Neural progenitor cell (in vitro differentiated cells): ENCODE results near the gene MEIOSIN. TPM values are rescaled to one million over a fixed set of nuclear protein-coding genes. Genes with fewer than 3 reads are reported as not detected.
A peak's percentile ranks its signal among the peaks of the same experiment; 100 is the strongest.

Source experiments
- DNase-seq: peaks from one replicate; pipeline ENCODE4 v3.0.0-alpha.2; 2016; ENCODE audit warnings: low spot score
- H2AFZ ChIP-seq: fragments of 200-600 bp; sonication (generic); replicated peaks from 2 replicates; pipeline ENCODE4 v1.6.1; 2016; ENCODE audit warnings: antibody characterized with exemption
- H3F3A ChIP-seq: fragments of 200-600 bp; sonication (generic); 2 replicates; pipeline ENCODE4 v1.6.1; 2016; ENCODE audit warnings: antibody characterized with exemption, low read depth
- H3K27ac ChIP-seq: fragments of 200-600 bp; sonication (generic); 2 replicates; pipeline ENCODE4 v1.5.1; 2016; ENCODE audit warnings: mild to moderate bottlenecking
- H3K27me3 ChIP-seq: fragments of 200-600 bp; sonication (generic); 2 replicates; pipeline ENCODE4 v1.6.1; 2016; ENCODE audit warnings: mild to moderate bottlenecking, moderate library complexity
- H3K36me3 ChIP-seq: fragments of 200-600 bp; sonication (generic); 2 replicates; pipeline ENCODE4 v1.5.1; 2016
- H3K4me1 ChIP-seq: fragments of 200-600 bp; sonication (generic); 2 replicates; pipeline ENCODE4 v1.6.1; 2016; ENCODE audit warnings: mixed run types
- H3K4me2 ChIP-seq: fragments of 200-600 bp; sonication (generic); 2 replicates; pipeline ENCODE4 v1.6.1; 2016
- H3K4me3 ChIP-seq: fragments of 200-600 bp; sonication (generic); 2 replicates; pipeline ENCODE4 v1.5.1; 2016
- H3K79me2 ChIP-seq: fragments of 200-600 bp; sonication (generic); 2 replicates; pipeline ENCODE4 v1.6.1; 2016; ENCODE audit warnings: low read depth
- H3K9ac ChIP-seq: fragments of 200-600 bp; sonication (generic); 2 replicates; pipeline ENCODE4 v1.6.1; 2016
- H3K9me3 ChIP-seq: fragments of 200-600 bp; sonication (generic); 2 replicates; pipeline ENCODE4 v1.5.1; 2016; ENCODE audit warnings: low read depth
- H4K20me1 ChIP-seq: fragments of 200-600 bp; sonication (generic); 2 replicates; pipeline ENCODE4 v1.6.1; 2016; ENCODE audit warnings: low read depth
- H3K27ac Mint-ChIP-seq: 3 replicates; pipeline ENCODE4 v1.8.0; 2021; ENCODE audit warnings: mixed read lengths
- H3K27me3 Mint-ChIP-seq: 2 replicates; pipeline ENCODE4 v1.8.0; 2022; ENCODE audit warnings: low read depth, mild to moderate bottlenecking, inconsistent platforms, moderate library complexity, mixed read lengths; ENCODE audit not compliant: insufficient read depth
- H3K36me3 Mint-ChIP-seq: 3 replicates; pipeline ENCODE4 v1.8.0; 2021; ENCODE audit warnings: mixed read lengths
- H3K4me1 Mint-ChIP-seq: 3 replicates; pipeline ENCODE4 v1.8.0; 2021; ENCODE audit warnings: mixed read lengths
- H3K4me3 Mint-ChIP-seq: 3 replicates; pipeline ENCODE4 v1.8.0; 2021; ENCODE audit warnings: mild to moderate bottlenecking, moderate library complexity, mixed read lengths
- H3K9me3 Mint-ChIP-seq: 3 replicates; pipeline ENCODE4 v1.8.0; 2020; ENCODE audit warnings: mixed read lengths
- EZH2 ChIP-seq: fragments of 200-600 bp; sonication (generic); IDR thresholded peaks from 2 replicates; pipeline ENCODE4 v1.6.1; 2017; ENCODE audit warnings: antibody characterized with exemption, mild to moderate bottlenecking, moderate library complexity
- EZH2phosphoT487 ChIP-seq: fragments of 200-600 bp; sonication (generic); IDR thresholded peaks from 2 replicates; pipeline ENCODE4 v1.6.1; 2017; ENCODE audit warnings: antibody characterized with exemption
- total RNA-seq: library from RNA; depleted of rRNA; stranded (reverse); fragments of >200 nt; gene quantifications from 2 replicates; pipeline ENCODE4 v1.2.3, GENCODE V29; 2015; ENCODE audit warnings: low replicate concordance
- TF ChIP-seq, protein P1 (sequence below): fragments of 200-600 bp; sonication (generic); IDR thresholded peaks from 2 replicates; pipeline ENCODE4 v1.5.1; 2017; ENCODE audit warnings: antibody characterized with exemption, mild to moderate bottlenecking

MEIOSIN gene
- total RNA-seq, 1 donor from 2014 or later = not detected

DNA sequence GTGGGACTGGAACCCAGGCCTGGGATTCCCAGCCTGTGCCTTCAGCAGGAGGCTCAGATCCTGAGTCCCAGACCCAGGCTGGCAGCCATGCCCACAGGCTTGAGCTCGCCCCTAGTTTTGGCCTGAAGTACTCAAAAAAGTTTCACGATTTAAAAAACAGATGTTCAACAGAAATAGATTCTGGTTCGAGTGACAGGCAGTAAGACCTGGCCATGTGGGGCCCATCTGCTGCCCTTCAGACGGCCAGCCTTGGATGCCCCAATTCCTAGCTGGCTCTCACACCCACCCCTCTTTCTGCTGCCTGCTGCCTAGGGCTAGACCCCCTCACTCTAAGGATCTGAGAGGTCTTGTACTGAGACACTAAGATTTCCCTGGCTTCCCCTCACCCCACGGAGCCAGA lies 51.9 kb downstream of the MEIOSIN start:
- H3K27me3 ChIP-seq = peaks cover under 1% of the 10 kb centered on the region
- no peaks in the 10 kb centered on the region for H3K9me3 ChIP-seq
- Mint-ChIP-seq H3K4me1 (peaks cover 18% of the 10 kb centered on the region), H3K4me3 (no peak overlapping the region), H3K36me3 (peaks cover 19% of the 10 kb centered on the region), H3K27ac (no peak overlapping the region), H3K27me3 (peaks cover 6% of the 10 kb centered on the region), H3K9me3 (no peaks in the 10 kb centered on the region)
- H2AFZ ChIP-seq = no peak overlapping the region
- no peak overlapping the region for H3K9ac ChIP-seq
- peaks cover 16% of the 10 kb centered on the region for H3F3A ChIP-seq
- peaks cover 20% of the 10 kb centered on the region for H3K4me1 ChIP-seq
- H3K36me3 ChIP-seq = no peaks in the 10 kb centered on the region
- peaks cover 66% of the 10 kb centered on the region for H4K20me1 ChIP-seq
- H3K79me2 ChIP-seq = peaks cover 7% of the 10 kb centered on the region
- H3K4me2 ChIP-seq = no peak overlapping the region
- DNase-seq = no peak
- H3K4me3 ChIP-seq = no peak overlapping the region
- TF ChIP-seq, protein P1, sequence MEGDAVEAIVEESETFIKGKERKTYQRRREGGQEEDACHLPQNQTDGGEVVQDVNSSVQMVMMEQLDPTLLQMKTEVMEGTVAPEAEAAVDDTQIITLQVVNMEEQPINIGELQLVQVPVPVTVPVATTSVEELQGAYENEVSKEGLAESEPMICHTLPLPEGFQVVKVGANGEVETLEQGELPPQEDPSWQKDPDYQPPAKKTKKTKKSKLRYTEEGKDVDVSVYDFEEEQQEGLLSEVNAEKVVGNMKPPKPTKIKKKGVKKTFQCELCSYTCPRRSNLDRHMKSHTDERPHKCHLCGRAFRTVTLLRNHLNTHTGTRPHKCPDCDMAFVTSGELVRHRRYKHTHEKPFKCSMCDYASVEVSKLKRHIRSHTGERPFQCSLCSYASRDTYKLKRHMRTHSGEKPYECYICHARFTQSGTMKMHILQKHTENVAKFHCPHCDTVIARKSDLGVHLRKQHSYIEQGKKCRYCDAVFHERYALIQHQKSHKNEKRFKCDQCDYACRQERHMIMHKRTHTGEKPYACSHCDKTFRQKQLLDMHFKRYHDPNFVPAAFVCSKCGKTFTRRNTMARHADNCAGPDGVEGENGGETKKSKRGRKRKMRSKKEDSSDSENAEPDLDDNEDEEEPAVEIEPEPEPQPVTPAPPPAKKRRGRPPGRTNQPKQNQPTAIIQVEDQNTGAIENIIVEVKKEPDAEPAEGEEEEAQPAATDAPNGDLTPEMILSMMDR = no peak
- TF ChIP-seq EZH2 (no peak), EZH2phosphoT487 (no peak)
- H3K27ac ChIP-seq = no peak overlapping the region

DNA sequence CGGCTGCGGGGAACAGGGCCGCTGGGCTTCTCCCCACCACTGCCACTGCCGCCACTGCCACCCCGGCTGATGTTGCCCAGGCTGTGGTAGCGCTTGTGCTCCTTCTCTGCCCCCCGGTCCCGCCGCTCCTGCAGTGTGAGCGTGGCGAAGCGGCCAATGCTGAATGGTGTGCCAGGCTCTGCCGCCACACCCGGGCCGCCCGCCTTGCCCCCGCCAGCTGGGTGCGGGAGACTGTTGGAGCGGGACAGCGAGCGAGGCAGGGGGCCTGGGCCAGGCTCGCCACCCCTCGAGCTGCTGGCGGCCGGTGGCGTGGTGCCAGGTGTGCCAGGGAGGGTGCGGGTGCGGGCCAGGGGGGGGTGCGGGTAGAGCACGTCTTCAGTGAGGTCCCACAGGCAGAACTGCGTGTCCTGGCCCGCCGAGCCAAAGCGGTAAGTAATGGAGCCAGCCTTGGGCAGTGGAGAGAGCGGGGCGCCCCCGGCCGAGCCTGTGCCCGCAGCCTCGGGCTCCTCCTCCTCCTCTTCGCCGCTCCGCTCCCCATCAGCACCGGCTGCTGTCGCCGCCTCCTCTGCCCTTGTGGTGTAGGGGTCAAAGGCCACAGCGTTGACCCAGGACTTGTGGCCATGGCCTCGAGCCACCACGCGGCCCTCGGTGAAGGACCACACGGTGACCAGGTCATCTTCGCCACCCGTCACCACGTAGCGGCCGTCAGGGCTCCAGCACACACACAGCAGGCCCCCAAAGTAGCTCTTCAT lies 52.7 kb downstream of the MEIOSIN start:
- H3K4me1 ChIP-seq = peaks cover 17% of the 10 kb centered on the region
- peaks cover 19% of the 10 kb centered on the region for H3K4me1 Mint-ChIP-seq
- H3K4me3 ChIP-seq = no peak overlapping the region

DNA sequence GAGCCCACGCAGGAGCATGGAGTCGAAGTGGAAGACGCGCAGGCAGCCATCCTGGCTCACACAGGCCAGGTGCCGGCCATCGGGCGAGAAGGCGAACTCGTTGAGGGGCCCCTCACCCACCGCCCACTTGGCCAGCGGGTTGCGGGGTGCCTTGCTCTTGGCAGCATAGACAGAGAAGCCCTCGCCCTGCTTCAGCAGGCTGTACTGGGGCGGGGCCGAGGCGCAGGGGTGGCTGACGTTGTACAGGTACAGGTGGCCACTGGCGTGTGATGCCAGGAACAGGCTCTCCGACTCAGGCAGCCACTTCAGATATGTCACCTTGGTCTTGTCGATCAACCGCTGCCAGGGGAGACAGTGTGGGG lies 53.3 kb downstream of the MEIOSIN start:
- Mint-ChIP-seq H3K27me3 (peaks cover 6% of the 10 kb centered on the region), H3K27ac (no peak overlapping the region), H3K9me3 (no peaks in the 10 kb centered on the region), H3K4me1 (peaks cover 22% of the 10 kb centered on the region), H3K36me3 (peaks cover 21% of the 10 kb centered on the region), H3K4me3 (no peak overlapping the region)
- peaks cover 20% of the 10 kb centered on the region for H3K4me1 ChIP-seq
- no peak overlapping the region for H3K27ac ChIP-seq
- peaks cover 57% of the 10 kb centered on the region for H4K20me1 ChIP-seq
- H3K4me3 ChIP-seq = no peak overlapping the region
- peaks cover 20% of the 10 kb centered on the region for H3K79me2 ChIP-seq
- H3F3A ChIP-seq = peaks cover 4% of the 10 kb centered on the region
- TF ChIP-seq, protein P1 = no peak
- TF ChIP-seq EZH2phosphoT487 = no peak
- no peak for TF ChIP-seq EZH2
- peak; percentile 0 for DNase-seq
- H2AFZ ChIP-seq = no peak overlapping the region
- no peaks in the 10 kb centered on the region for H3K27me3 ChIP-seq
- no peaks in the 10 kb centered on the region for H3K9me3 ChIP-seq
- no peaks in the 10 kb centered on the region for H3K36me3 ChIP-seq
- H3K9ac ChIP-seq = no peak overlapping the region
- H3K4me2 ChIP-seq = no peak overlapping the region

More for the DNA sequence above, 52.7 kb downstream of the MEIOSIN start:
- Mint-ChIP-seq H3K36me3 (peaks cover 19% of the 10 kb centered on the region), H3K4me3 (no peak overlapping the region), H3K9me3 (no peaks in the 10 kb centered on the region), H3K27ac (no peak overlapping the region), H3K27me3 (peaks cover 6% of the 10 kb centered on the region)
- H3K79me2 ChIP-seq = peaks cover 15% of the 10 kb centered on the region
- no peaks in the 10 kb centered on the region for H3K27me3 ChIP-seq
- no peaks in the 10 kb centered on the region for H3K36me3 ChIP-seq
- peaks cover 8% of the 10 kb centered on the region for H3F3A ChIP-seq
- H4K20me1 ChIP-seq = peaks cover 58% of the 10 kb centered on the region
- H3K27ac ChIP-seq = no peak overlapping the region
- H3K4me2 ChIP-seq = no peak overlapping the region
- H3K9me3 ChIP-seq = no peaks in the 10 kb centered on the region
- TF ChIP-seq, protein P1 = no peak
- TF ChIP-seq EZH2 (no peak), EZH2phosphoT487 (no peak)
- no peak overlapping the region for H3K9ac ChIP-seq
- H2AFZ ChIP-seq = no peak overlapping the region
- DNase-seq = no peak
